A673 (cell line): ENCODE results near the gene PTGES2.

Experiments used
- CTCF ChIP-seq: fragments of 300-800, 200-600 bp; sonication (generic); conservative IDR thresholded peaks from 2 replicates; pipeline ENCODE4 v1.5.1; 2017; ENCODE audit warnings: low read depth, mild to moderate bottlenecking, antibody characterized with exemption, low read length, moderate library complexity, mixed read lengths
- EZH2 ChIP-seq: fragments of 200-600 bp; sonication (generic); IDR thresholded peaks from 2 replicates; pipeline ENCODE4 v1.6.1; 2017; ENCODE audit warnings: borderline replicate concordance, low read depth, mild to moderate bottlenecking, mixed read lengths, antibody characterized with exemption, low read length; ENCODE audit not compliant: poor library complexity, severe bottlenecking

- TF ChIP-seq EZH2 (no peak), CTCF (no peak)
Measured at GRCh38 chr9:128164307-128164885, 36.9 kb upstream of the PTGES2 start.
